ENCODE data around the gene GTF2A2.

GTF2A2 gene

DNA sequence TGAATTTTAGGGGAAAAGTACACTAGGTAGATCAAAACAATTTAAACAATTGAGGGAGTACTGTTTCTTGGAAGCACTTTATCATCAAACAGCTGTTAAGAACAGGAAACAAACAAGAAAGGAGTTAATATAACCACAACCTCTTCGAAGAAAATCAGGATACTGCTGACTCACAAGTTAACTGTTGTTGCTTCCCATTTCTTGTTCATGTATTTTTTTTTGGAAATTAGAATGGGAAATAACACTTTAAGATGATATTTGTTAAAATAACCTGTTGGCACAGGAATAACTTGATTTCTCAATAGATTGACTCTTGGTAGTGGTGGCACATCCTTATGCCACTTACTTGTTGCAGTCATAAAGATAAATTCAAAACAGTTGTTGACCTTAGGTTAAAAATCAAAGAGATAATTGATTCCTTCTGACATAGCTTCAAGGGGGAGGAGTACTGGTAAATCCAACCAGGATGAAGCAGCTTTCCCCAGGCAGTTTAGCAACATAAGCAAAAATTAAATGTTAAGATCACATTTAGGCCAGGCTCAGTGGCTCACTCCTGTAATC, 28.5 kb upstream of the GTF2A2 start:
- H3K4me3 ChIP-seq (ENCODE audit: low read depth, low read length) = no peak overlapping the region
- H3K36me3 ChIP-seq (ENCODE audit: control insufficient read depth in 2 of 2, insufficient read depth in 1 of 2, low read length in 2 of 2) = peaks cover 11 to 16% of the 10 kb centered on the region in 2 experiments
- CTCF ChIA-PET = no interaction called here
- H3K27ac ChIP-seq (ENCODE audit: extremely low read depth, low read depth, low read length) = no peak overlapping the region; the same call in 1 of the 2 replicates
- H3K9me3 ChIP-seq (ENCODE audit: control insufficient read depth, insufficient read depth, low read depth, low read length) = no peaks in the 10 kb centered on the region
- TF ChIP-seq ZNF114 (tag by site-specific recombination; IDR thresholded peaks at IDR 0.05) (no peak), SCRT2 (tag by site-specific recombination; IDR thresholded peaks at IDR 0.05) (peak; percentile 35; the same call in 1 of the 2 replicates), ZNF629 (tag by site-specific recombination; IDR thresholded peaks at IDR 0.05) (no peak)
- POLR2A ChIA-PET = no interaction called here
- peaks cover 7% of the 10 kb centered on the region; the same call in 1 of the 2 replicates for H3K4me1 ChIP-seq (ENCODE audit: control insufficient read depth, insufficient read depth, low read length)

DNA sequence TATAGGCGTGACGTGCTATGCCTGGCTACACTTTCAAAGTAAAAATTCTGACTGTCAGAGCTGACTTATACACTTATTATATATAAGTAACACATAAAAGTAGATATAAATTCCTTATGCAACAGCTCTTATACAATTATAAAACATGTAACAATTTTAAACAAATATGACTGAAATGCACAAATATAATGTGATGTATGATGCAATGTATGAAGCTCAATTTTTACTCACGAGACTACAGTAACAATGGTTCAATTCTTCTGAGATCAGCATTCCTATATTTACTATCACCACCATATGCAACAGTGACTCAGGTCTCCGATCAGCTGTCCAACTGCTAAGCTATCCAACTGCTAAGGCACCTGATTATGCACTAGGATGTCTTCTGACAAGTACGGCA, 23.6 kb upstream of the GTF2A2 start:
- ChIA-PET CTCF (no interaction called here), POLR2A (interaction anchor here (2.4 kb wide), 1 partner anchor 23 kb away, joined by 9 read pairs; the partner anchor contains the start of gene GTF2A2)
- TF ChIP-seq KLF9 (tag by site-specific recombination; IDR thresholded peaks at IDR 0.05; ENCODE audit: low read depth) (no peak), ZSCAN30 (tag by site-specific recombination; IDR thresholded peaks at IDR 0.05) (no peak), GLIS1 (tag by site-specific recombination; IDR thresholded peaks at IDR 0.05) (no peak), ZNF37A (tag by site-specific recombination; IDR thresholded peaks at IDR 0.05) (no peak), ZNF223 (tag by site-specific recombination; IDR thresholded peaks at IDR 0.05) (no peak), MYNN (tag by site-specific recombination; IDR thresholded peaks at IDR 0.05; ENCODE audit: borderline replicate concordance) (no peak), ZNF274 (IDR thresholded peaks at IDR 0.05; ENCODE audit: low read length) (no peak), ZNF274 (tag by site-specific recombination; IDR thresholded peaks at IDR 0.05; ENCODE audit: borderline replicate concordance) (no peak), ZNF521 (tag by site-specific recombination; IDR thresholded peaks at IDR 0.05) (no peak), ZNF529 (tag by site-specific recombination; IDR thresholded peaks at IDR 0.05; ENCODE audit: insufficient replicate concordance) (no peak), ZSCAN16 (tag by site-specific recombination; IDR thresholded peaks at IDR 0.05) (no peak), ZEB2 (tag by site-specific recombination; IDR thresholded peaks at IDR 0.05) (no peak), ZNF548 (tag by site-specific recombination; IDR thresholded peaks at IDR 0.05) (no peak), ZNF391 (tag by site-specific recombination; IDR thresholded peaks at IDR 0.05; ENCODE audit: borderline replicate concordance, low read depth) (no peak), OVOL3 (tag by site-specific recombination; IDR thresholded peaks at IDR 0.05) (no peak), ZNF248 (tag by site-specific recombination; IDR thresholded peaks at IDR 0.05) (no peak), ZNF610 (tag by site-specific recombination; IDR thresholded peaks at IDR 0.05; ENCODE audit: borderline replicate concordance) (no peak)
- TF ChIP-seq, protein P1, sequence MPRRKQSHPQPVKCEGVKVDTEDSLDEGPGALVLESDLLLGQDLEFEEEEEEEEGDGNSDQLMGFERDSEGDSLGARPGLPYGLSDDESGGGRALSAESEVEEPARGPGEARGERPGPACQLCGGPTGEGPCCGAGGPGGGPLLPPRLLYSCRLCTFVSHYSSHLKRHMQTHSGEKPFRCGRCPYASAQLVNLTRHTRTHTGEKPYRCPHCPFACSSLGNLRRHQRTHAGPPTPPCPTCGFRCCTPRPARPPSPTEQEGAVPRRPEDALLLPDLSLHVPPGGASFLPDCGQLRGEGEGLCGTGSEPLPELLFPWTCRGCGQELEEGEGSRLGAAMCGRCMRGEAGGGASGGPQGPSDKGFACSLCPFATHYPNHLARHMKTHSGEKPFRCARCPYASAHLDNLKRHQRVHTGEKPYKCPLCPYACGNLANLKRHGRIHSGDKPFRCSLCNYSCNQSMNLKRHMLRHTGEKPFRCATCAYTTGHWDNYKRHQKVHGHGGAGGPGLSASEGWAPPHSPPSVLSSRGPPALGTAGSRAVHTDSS (tag by site-specific recombination; IDR thresholded peaks at IDR 0.05) = no peak
- TF ChIP-seq, protein P2, sequence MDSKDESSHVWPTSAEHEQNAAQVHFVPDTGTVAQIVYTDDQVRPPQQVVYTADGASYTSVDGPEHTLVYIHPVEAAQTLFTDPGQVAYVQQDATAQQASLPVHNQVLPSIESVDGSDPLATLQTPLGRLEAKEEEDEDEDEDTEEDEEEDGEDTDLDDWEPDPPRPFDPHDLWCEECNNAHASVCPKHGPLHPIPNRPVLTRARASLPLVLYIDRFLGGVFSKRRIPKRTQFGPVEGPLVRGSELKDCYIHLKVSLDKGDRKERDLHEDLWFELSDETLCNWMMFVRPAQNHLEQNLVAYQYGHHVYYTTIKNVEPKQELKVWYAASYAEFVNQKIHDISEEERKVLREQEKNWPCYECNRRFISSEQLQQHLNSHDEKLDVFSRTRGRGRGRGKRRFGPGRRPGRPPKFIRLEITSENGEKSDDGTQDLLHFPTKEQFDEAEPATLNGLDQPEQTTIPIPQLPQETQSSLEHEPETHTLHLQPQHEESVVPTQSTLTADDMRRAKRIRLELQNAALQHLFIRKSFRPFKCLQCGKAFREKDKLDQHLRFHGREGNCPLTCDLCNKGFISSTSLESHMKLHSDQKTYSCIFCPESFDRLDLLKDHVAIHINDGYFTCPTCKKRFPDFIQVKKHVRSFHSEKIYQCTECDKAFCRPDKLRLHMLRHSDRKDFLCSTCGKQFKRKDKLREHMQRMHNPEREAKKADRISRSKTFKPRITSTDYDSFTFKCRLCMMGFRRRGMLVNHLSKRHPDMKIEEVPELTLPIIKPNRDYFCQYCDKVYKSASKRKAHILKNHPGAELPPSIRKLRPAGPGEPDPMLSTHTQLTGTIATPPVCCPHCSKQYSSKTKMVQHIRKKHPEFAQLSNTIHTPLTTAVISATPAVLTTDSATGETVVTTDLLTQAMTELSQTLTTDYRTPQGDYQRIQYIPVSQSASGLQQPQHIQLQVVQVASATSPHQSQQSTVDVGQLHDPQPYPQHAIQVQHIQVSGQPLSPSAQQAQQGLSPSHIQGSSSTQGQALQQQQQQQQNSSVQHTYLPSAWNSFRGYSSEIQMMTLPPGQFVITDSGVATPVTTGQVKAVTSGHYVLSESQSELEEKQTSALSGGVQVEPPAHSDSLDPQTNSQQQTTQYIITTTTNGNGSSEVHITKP (tag by site-specific recombination; IDR thresholded peaks at IDR 0.05) = no peak
- Histone ChIP-seq H3K36me3 (ENCODE audit: control insufficient read depth in 2 of 2, insufficient read depth in 1 of 2, low read length in 2 of 2) (peaks cover 39 to 57% of the 10 kb centered on the region in 2 experiments), H3K4me1 (ENCODE audit: control insufficient read depth, insufficient read depth, low read length) (peaks cover 5% of the 10 kb centered on the region; the same call in 1 of the 2 replicates), H3K9me3 (ENCODE audit: control insufficient read depth, insufficient read depth, low read depth, low read length) (no peaks in the 10 kb centered on the region), H3K4me3 (ENCODE audit: low read depth, low read length) (no peak overlapping the region), H3K27ac (ENCODE audit: extremely low read depth, low read depth, low read length) (no peak overlapping the region)
